Left cardiac atrium (tissue), 4 donors: ENCODE measurements around the gene AFAP1. TPM values are rescaled to one million over a fixed set of nuclear protein-coding genes. Genes with fewer than 3 reads are reported as not detected.

Experiments
- ATAC-seq, 2 donors: fragments of 200-7000 bp; cut with Tn5 transposase; one replicate each; pipeline ENCODE4 v1.9.1; 2020; ENCODE audit warnings: mild to moderate bottlenecking in 2 of 2, moderate library complexity in 2 of 2
- DNase-seq: peaks from one replicate; pipeline ENCODE4 v3.0.0-alpha.2; 2020
- intact Hi-C, 2 donors: fragments of 100-400 bp; cut with DNase I; formaldehyde crosslinking; loops; one replicate each; pipeline versions ENCODE4 v1.14.1 to v1.15.1; 2022 to 2023
- total RNA-seq, 2 donors: library from RNA; stranded (reverse); fragmentation: NEBNext Ultra II Directional; extraction: Animal tissue kit (Norgen Biotek cat#: 25700); gene quantifications; one replicate each; pipeline ENCODE4 v1.2.1, GENCODE V29; 2021
- donor health status: DM: no; HTN: yes; CAD: no.
- donor health status: DM: no; HTN: yes; CAD: no; lungs with severe emphysema.
- donor health status: DM: yes; HTN: yes; CAD: no.
- donor health status: Dilated cardiomyopathy.

Gene AFAP1
- total RNA-seq, 2 donors from 2014 or later: 19.6 to 33.3 TPM

GRCh38 chr4:7880683-7881082 is 59.0 kb downstream of the AFAP1 start:
- no peak for DNase-seq
- intact Hi-C loops: no loop called here
- ATAC-seq: no peak

DNA sequence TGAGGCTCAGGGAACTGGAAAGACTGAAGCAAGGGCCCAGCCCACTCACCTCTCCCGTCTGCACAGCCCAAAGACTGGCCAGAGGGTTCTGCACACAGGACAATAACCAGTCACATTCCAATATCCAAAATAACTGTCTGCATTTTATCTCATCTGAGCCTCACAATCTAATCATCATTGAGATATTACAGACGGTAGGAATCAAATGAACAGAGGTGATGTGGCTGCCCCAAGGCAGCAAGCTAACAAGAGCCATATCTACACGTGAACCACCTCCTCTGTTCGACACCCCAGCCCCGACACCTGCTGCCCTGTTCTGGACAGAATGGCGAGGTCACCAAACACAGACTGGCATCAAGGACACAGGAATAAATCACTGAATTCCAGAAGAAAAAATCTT is 60.5 kb downstream of the AFAP1 start:
- ATAC-seq (no peak), DNase-seq (no peak)
- intact Hi-C loops: loop anchor here in 1 of 2 donors (10.0 kb wide), 1 partner anchor 56 kb away; the partner anchor contains the start of gene AFAP1

GRCh38 chr4:7878323-7878722 is 61.3 kb downstream of the AFAP1 start:
- intact Hi-C loops: loop anchor here in 1 of 2 donors (10.0 kb wide), 1 partner anchor 56 kb away; the partner anchor contains the start of gene AFAP1
- DNase-seq (no peak), ATAC-seq (no peak)

DNA sequence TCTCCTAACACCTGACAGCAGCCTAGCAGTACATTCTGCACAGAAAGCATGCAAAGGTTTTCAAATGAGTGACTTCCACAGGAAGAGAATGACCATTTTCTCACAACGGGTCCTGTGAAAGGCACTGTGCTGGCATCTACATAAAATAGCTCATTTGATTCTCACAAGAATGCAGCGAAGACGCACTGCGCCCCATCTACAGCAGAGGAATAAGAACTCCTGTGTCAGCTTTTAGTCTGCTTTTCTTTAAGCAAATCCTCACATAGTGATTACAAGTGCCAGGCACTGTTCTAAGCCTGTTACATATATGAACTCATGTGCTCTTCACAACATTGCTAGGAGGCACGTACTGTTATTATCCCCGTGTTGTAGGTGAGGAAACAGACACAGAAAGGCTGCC is 62.5 kb downstream of the AFAP1 start:
- intact Hi-C loops: loop anchor here in 1 of 2 donors (10.0 kb wide), 1 partner anchor 58 kb away; the partner anchor contains the start of gene AFAP1
- ATAC-seq: no peak
- DNase-seq: no peak

GRCh38 chr4:7876201-7876875 is 63.3 kb downstream of the AFAP1 start:
- ATAC-seq (peak; percentile 42 to 64), DNase-seq (peak; percentile 56)
- intact Hi-C loops: loop anchor here in 1 of 2 donors (10.0 kb wide), 1 partner anchor 58 kb away; the partner anchor contains the start of gene AFAP1

GRCh38 chr4:7874838-7875237 is 64.8 kb downstream of the AFAP1 start:
- no peak for ATAC-seq
- intact Hi-C loops: loop anchor here in 1 of 2 donors (10.0 kb wide), 1 partner anchor 60 kb away; the partner anchor contains the start of gene AFAP1
- DNase-seq: no peak

- intact Hi-C loops: loop anchor here in 1 of 2 donors (10.0 kb wide), 1 partner anchor 61 kb away; the partner anchor contains the start of gene AFAP1
- DNase-seq: no peak
- ATAC-seq: no peak
These were observed 65.8 kb downstream of the AFAP1 start for GRCh38 chr4:7873881-7874280.

DNA sequence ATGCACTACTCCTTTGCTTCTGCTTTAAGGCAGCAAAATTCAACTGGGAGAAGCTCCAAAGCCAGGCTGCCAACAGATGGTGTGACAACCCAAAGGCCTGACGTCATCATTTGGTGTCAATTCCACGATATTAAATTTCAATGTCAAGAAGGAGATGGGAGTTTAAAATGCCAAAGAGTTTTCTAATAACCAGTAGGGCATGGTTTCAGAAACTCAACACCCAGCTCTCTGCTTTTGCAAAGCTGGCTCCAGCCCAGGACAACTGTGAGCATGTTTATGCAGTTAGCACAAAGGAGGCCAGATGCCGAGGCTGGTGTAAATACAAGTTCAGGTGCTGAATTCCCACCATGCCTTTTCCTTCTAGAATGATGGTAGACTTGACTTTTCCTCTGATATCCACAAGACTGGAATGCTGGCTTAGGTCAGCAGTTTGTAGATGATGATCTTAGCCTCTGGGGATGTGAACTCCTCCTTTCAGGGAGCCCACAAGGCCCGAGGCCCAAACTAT is 67.3 kb downstream of the AFAP1 start:
- DNase-seq (peak; percentile 73), ATAC-seq (peak; percentile 41 to 75)
- intact Hi-C loops: loop anchor here in 1 of 2 donors (10.0 kb wide), 1 partner anchor 62 kb away; the partner anchor contains the start of gene AFAP1

- intact Hi-C loops: loop anchor here in 1 of 2 donors (10.0 kb wide), 1 partner anchor 63 kb away; the partner anchor contains the start of gene AFAP1
- ATAC-seq: peak; percentile 45 to 49
- DNase-seq: no peak
These were observed 68.3 kb downstream of the AFAP1 start for GRCh38 chr4:7871356-7871755.

- ATAC-seq: no peak
- intact Hi-C loops: loop anchor here in 1 of 2 donors (10.0 kb wide), 1 partner anchor 66 kb away; the partner anchor contains the start of gene AFAP1
These were observed 70.7 kb downstream of the AFAP1 start for GRCh38 chr4:7868892-7869471.

DNA sequence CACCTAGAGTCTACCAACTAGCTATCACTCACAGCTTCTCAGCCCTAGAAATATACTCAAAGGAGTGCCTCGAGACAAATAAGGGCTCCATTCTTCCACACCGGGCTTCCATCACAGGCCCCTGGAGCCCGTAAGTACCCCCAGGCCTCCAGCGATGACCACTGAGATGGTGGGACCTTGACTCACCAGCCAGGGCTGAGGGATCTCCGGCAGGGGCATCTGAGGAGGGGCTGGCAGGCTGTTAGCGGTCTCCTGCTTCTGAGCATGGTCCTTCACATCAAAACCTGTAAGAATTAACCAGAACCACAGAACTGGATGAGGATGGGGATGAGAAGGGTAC is 71.3 kb downstream of the AFAP1 start:
- DNase-seq (no peak), ATAC-seq (no peak)
- intact Hi-C loops: loop anchor here in 1 of 2 donors (10.0 kb wide), 1 partner anchor 66 kb away; the partner anchor contains the start of gene AFAP1

More at GRCh38 chr4:7868892-7869471, 70.7 kb downstream of the AFAP1 start:
- DNase-seq: no peak

DNA sequence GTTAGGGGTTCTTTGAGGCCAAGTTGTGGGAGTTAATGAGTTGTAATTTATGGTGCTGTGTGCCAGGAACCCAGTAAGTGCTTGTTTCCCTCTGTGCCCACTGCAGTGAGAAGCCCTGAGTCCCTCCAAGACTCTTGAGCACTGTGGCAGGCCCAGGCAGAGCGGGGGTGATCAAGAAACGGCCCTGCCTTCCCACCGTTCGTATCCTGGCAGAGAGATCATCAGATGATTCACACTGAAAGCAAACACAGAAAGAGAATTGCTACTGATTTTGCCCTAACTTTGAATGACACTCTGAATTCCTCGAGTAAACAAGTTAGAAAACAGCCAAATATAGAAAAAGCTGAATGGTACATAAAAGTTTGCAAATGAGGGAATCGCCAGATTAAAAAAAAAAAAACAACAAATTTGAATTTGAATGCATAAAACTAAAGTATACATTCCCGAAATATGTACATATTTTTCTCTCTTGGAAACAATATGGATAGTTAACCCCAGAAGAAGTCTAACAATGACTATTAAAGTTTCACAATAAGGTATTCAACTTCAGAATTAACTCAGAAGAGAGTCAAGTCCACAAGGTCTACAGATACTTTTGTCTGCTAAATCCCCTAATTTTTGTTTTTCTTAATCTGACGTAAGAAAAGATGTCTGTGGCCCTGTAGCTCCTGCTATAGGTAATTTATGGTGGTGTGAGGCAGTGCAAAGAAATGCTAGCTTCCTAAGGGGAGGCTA is 71.8 kb downstream of the AFAP1 start:
- ATAC-seq (no peak), DNase-seq (no peak)
- intact Hi-C loops: loop anchor here in 1 of 2 donors (10.0 kb wide), 1 partner anchor 67 kb away; the partner anchor contains the start of gene AFAP1

GRCh38 chr4:7867191-7867590 is 72.5 kb downstream of the AFAP1 start:
- DNase-seq (no peak), ATAC-seq (no peak)
- intact Hi-C loops: loop anchor here in 1 of 2 donors (10.0 kb wide), 1 partner anchor 68 kb away; the partner anchor contains the start of gene AFAP1

GRCh38 chr4:7865533-7865932 is 74.1 kb downstream of the AFAP1 start:
- DNase-seq (no peak), ATAC-seq (no peak)
- intact Hi-C loops: loop anchor here in 1 of 2 donors (10.0 kb wide), 1 partner anchor 69 kb away; the partner anchor contains the start of gene AFAP1

DNA sequence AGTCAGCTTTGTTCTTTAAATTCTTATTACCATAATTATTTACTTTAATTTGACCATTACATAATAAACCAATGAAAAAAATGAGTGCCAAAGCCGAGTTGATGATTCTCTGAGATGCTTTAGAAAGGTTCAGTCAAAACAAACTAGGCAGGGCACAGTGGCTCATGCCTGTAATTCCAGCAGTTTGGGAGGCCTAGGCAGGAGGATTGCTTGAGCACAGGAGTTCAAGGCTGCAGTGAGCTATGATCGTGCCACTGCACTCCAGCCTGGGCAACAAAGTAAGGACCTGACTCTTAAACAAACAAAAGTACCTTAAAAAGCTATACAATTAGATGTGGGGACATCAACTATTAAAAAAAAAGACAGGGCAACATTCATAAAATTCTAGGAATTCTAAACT is 75.0 kb downstream of the AFAP1 start:
- ATAC-seq: no peak
- no peak for DNase-seq
- intact Hi-C loops: loop anchor here in 1 of 2 donors (10.0 kb wide), 1 partner anchor 70 kb away; the partner anchor contains the start of gene AFAP1

DNA sequence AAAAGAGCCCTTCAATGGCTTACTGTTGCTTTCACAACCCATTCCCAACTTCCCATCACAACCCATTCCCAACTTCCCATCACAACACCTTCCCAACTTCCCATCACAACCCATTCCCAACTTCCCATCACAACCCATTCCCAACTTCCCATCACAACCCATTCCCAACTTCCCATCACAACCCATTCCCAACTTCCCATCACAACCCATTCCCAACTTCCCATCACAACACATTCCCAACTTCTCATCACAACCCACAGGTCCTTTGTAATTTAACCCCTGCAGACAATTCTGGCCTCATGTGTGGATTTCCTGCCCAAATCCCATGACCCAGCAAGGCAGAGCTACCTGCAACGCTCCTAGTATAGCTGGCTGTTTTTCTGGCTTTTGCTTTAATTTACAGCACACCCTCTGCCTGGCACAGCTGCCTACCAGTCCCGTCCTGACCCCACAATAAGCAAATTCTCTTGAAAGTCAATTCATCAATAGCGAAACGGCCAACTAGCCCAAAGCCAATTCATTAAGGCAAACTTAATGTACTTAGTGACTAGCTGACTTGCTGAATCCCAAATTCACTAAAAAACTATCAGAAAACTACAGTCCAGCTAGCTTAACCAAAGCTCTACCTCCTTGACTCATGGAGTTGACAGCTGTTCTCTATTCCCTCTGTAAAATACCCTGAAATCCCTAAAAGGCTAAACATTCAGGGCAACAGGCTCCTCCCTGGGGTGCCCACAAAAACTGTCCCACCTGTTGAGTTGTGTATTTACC is 75.6 kb downstream of the AFAP1 start:
- intact Hi-C loops: loop anchor here in 1 of 2 donors (10.0 kb wide), 1 partner anchor 71 kb away; the partner anchor contains the start of gene AFAP1
- no peak for ATAC-seq
- DNase-seq: no peak

GRCh38 chr4:7862561-7863192 is 77.0 kb downstream of the AFAP1 start:
- ATAC-seq: no peak
- intact Hi-C loops: loop anchor here in 1 of 2 donors (10.0 kb wide), 1 partner anchor 72 kb away; the partner anchor contains the start of gene AFAP1
- no peak for DNase-seq
